ENCODE data around the gene FMO3.

FMO3 gene

DNA sequence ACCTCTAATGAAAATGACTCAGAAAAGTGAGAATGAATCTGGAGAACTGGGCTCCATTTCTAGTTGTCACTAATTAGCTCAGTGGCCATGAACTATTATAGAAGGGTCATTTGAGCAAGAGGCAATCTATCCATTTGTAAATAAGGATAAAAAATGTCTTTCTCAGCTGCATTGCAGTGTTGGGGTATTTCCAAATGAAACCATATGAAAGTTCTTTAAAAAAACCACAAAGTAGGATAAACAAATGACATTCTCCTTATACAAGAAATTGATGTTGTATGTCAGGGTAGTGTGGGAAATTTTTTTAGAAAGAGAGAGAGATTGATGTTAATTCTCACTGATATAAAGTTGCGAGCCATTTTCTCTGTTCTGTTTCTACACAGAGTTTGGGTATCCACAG is 26.0 kb downstream of the FMO3 start:
- no peak for DNase-seq (ENCODE audit: low spot score)

DNA sequence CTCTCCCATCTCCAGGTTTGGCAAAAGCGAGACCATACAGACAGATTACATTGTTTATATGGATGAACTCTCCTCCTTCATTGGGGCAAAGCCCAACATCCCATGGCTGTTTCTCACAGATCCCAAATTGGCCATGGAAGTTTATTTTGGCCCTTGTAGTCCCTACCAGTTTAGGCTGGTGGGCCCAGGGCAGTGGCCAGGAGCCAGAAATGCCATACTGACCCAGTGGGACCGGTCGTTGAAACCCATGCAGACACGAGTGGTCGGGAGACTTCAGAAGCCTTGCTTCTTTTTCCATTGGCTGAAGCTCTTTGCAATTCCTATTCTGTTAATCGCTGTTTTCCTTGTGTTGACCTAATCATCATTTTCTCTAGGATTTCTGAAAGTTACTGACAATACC is 26.4 kb downstream of the FMO3 start:
- DNase-seq (ENCODE audit: low spot score) = no peak

DNA sequence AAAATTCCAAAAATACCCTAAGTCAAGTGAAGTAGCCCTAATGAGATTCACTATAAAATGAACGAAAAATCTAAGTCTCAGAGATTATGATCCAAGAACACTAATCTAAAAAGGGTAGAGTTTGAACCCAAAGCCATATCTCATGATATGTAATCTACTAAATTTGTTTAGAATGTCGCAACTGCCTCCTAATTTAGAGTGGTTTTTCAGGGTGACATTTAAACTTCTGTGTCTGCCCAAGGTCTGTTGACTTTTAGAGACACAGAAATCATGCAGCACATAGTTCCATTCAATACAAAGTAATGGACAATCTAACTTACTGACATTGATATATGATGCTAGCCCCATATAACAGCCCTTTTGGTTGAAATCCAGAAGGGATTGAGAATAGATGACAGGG is 28.9 kb downstream of the FMO3 start:
- DNase-seq (ENCODE audit: low spot score) = no peak

DNA sequence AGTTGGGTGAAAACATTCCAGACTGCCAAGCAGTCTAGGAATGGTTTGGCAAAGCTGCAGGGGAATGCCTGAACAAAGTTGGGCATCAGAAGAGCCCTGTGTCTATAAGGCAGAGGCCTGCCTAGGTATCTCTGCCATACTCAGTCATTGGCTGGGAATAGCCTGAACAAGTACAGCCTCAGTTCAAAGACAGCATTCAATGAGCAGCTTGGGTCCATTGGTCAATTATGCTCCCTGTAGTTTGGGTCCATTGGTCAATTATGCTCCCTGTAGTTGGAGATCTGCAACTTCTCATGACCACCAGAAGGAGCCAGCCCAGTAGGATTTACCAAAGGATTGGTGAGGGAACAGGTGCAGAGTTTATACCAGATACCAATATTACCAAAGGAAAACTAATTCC is 31.6 kb downstream of the FMO3 start:
- DNase-seq (ENCODE audit: low spot score) = no peak

DNA sequence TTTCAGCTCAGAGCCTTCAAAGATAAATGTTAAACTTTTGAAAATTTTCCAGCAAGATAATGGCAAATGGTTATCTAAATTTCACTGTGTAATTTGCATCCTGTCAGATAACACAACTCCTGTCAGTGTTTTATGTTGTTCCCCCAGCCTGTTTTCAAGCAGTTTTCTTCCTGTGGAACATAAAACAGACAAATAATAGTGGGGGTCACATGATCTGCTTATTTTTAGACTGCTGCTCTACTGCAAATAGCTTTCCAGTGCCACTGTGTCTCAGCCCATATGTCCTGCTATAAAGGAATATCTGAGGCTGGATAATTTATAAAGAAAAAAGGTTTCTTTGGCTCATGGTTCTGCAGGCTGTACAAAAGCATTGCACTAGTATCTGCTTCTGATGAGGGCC is 32.2 kb downstream of the FMO3 start:
- no peak for DNase-seq (ENCODE audit: low spot score)

DNA sequence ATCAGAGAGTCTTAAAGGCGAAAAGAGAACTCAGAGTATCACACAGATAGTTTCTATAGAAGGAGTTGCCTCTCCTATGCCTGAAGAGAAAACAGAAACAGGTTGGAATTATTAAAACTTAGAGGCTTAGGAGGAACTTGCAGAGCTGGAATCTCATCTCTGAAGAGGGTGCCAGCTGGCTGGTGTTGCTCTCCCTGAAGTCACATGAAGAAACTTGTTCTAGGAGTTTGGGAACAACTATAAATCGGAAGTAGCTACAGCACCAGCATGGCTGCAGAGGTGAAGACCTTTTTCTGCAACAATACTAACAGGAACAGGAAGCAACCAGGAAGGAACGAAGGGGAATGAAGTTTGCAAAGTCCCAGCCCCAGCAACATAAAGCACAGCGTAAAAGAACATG is 35.8 kb downstream of the FMO3 start:
- DNase-seq (ENCODE audit: low spot score) = no peak

DNA sequence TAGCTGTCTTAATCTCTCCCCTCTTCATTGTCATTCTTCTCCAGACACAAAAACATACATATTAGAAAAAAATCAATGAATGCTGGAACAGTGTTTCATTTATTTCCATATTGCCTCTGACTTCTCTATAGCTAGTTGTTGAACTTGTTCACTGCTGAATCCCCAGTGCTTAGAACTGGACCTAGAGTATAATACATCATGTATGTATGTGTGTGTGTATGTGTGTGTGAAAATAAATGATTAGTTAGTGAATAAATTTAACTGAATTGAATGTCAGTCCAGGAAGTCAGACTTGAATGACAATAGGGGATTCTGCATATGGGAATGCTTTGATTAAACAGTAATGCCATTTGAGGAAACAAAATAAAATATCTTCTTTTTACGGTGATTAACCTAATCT is 36.4 kb downstream of the FMO3 start:
- no peak for DNase-seq (ENCODE audit: low spot score)

DNA sequence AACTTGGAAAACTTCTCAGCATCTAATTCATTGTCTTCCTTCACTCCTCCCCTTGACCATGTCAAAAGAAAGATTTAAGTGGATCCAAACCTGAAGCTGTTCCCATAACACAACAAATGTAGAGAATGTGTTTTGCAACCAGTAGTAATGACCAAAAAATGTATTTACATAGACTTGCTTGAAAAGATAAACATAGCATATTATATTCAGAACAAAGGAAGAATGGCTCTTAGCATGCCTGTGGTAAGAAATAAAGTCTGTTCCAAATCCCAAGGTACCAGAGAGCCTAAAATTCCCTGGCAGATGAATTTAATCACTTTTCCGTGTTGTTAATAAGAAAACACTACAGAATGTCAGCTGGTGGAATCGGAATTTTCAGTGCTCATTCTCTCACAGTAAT is 36.8 kb downstream of the FMO3 start:
- no peak for DNase-seq (ENCODE audit: low spot score)

DNA sequence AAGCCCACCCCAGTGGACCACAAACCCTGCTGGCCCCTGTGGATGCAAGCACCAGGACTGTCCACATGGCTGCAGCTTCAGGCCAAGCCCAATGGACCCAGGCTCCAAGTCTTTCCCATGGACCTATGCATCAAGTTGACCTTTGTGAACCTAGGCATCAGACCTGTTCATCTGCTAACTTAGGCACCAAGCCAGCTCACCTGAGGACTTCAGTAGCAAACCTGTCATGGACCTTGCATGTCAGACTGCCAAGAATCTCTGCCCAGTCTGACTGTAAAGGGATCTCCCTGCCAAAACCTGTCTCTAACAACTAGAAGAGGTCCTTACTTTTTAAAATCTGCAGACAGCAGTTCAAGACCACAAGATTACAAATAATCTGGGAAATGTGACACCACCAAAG is 37.8 kb downstream of the FMO3 start:
- DNase-seq (ENCODE audit: low spot score) = no peak

DNA sequence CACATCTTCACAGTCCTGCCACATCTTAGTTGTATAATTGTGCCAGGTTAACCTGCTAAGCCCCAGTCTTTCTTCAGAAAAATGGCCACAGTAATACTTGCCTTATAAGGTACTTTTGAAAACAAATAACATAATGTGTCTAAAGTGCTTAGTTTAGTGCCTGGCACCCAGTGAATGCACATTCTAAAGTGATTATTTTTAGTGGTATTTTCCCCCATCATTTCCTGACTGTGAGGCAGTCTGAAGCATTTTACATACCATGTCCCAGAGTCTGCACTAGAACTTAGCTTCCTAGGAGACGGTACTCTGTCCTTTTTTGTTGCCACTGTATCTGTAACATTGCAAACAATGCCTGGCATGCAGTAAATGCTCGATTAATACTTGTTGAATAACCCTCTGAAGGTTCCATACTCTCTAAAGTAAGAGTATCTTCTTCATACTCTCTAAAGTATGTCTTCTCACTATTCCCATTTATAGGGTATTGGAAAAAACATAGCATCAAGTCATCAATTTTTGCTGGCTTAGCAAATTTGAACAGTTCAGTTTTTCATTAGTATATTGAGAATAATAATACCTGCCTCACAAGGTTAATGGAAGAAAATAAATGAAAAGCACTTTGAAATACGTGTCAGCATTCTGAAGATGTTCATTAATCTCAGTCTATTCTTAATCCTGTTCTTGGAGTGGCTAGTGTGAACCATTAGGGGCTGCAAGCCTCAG is 43.7 kb downstream of the FMO3 start:
- DNase-seq (ENCODE audit: low spot score) = no peak

DNA sequence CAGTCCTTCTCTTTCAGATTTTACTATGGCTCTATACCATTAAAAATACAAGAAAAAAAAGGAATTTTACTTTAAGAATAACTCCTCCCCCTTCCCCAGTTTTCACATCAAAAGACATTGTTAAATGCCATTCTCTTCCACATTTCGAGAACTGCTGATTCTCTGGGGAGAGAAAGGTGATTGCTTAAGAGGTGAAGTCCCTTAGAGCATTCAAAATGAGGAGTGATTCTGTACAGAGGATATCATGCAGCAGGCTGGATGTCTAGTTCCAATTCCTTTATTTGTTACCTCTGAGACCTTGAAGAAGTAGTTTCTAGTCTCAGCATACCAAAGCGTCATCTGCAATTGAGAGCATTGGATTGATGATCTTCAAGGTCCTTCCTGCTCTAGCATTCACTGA is 46.9 kb downstream of the FMO3 start:
- DNase-seq (ENCODE audit: low spot score) = no peak

DNA sequence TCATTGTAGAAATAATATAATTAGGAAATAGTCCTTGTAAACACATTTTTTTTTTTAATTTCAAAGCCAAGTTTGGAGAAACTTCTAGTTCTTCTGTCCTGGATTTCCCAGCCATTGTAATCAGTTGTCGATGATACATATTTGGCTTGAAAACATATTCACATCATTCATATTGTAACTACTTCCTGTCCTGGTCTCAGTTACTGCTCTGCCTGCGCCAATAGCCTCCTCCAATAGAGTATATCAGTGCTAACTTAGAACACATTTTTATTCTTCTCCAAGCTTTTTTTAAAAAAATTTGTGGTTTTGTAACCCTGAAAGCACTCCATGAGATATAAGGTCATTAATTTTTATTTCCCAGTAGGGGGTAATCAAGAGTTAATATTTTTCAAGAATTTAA is 48.3 kb downstream of the FMO3 start:
- no peak for DNase-seq (ENCODE audit: low spot score)

DNA sequence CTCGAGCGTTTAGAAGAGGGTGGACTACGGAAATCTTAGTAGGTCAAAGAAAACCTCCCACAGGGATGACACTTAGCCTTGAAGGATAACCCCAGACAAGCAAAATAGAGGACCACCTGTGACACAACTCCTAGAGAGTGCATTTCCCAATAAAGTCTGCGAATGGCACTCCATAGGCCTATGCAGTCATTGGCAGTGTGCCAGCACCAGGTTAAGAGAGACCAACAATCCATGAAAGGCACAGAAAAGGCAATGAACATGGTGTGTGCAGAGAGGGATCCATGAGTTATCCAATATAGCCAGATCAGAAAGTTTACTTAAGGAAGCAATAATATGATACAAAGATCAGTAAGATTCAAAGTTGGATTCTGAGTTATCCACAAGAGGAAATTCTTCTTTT is 49.2 kb downstream of the FMO3 start:
- no peak for DNase-seq (ENCODE audit: low spot score)

DNA sequence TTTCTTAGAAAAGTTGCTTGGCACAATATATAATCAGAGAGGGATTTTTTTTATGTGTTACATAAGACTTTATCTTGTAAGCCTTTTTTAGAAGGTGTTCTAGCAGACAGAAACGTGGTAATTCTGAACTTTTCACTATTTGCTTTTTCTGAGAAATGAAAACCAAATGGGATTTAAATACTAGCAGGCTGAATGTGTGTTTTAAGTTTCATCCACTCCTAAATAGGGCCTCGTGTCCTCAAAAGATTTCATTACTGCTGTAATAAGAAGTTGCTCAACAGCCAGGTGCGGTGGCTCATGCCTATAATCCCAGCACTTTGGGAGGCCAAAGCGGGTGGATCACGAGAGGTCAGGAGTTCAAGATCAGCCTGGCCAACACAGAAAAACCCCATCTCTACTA is 49.7 kb downstream of the FMO3 start:
- no peak for DNase-seq (ENCODE audit: low spot score)

DNA sequence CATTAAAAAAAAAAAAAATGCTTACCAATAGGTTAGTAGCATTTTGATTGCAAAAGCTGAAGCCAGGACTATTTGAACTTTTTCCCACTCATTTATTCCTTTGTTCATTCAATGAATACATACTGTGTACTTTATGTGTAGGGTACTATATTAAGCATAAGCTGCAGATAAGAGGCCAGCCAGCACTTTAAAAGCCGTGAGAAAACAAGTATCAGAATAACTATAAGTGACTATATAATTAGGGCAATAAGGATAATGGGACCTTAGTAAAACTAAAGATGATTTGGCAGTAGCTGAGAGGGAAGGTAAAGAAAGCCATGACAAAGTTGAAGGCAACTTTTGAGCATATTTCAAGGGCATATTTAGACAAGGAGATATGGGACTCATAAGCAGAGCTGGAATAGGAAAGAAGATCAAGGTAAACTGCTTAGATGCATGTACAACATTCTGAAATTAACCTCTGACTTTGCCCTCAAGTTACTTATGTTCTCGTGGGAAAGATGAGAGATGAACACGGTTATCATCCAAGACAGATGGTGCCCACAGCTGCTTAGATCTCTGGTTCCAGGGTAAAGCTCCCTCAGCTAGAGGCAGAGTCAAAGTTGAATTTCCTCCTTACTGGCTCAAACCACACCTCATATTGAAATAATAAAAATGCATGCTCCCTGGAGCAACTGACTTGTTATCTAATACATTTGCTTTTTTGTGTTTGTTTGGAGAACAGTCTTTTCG is 50.4 kb downstream of the FMO3 start:
- no peak for DNase-seq (ENCODE audit: low spot score)

DNA sequence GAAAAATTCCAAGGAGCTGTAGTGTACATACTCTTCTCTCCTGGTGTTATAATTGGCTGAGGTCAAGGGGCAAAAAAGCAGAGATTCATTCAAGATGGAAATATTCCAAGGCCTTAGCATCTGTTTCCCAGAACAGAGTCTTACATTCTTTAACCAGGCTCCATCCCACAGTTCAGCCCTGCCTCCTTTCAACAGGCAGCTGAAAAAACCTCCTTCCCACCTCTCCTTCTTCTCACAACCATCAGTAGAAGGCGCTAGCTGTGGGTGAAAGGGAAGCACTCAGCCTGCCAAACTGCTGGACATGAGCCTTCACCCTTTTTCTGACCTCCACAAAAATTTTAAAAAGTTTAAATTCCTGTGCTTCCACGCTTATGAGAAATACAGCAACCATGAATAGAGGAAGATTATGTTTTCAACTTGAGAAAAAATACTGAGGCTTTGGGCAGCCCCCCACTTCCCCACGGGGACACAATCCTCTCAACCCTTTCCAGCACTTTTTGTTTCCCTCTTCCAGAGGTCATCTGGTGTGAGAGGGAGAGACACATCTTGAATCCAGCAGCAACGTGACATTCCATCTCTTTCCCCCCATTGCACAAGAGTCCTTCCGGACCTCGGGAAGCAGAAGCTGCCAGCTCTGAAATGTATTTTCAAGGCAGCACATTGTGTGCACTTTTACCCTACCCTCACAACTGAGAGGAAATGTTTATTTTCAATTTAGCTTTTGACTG is 51.1 kb downstream of the FMO3 start:
- DNase-seq (ENCODE audit: low spot score) = no peak

DNA sequence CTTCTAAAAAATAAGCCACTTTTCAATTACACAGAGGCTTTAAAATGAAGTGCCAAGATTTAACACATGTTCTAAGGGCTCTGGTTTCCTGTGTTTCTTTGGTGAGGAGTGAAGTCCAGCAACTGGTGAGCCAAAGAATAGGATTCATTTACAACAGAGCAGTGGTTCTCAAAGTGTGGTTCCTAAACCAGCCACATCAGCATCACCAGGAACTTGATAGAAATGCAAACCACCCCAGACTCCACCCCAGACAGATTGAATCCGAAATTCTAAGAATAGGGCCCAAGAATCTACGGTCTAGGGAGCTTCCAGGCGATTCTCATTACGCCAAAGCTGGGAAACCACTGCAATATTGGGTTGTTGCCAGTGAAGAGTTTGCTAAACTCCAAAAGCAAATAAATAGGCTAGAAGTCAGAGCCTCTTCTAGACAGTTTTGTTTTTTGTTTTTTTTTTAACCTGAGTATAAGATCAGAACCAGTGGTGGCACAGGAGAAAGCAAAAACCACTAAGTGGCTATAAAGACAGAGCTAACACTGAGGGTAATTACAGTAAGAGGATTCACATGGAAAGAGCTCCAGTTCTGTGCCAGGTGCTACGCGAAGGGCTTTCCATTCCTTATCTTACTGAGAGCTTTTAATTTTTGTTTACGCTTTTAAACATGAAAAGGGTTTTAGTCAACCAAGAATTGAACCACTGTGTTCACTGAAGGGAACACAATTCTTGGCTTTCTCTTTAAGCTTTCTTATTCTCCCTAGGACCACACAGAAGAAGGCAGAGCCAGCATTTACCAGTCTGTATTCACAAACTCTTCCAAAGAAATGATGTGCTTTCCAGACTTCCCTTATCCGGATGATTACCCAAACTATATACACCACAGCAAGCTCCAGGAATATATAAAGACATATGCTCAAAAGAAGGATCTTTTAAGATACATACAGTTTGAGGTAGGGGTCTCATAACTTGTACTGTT is 52.0 kb downstream of the FMO3 start:
- DNase-seq (ENCODE audit: low spot score) = no peak

DNA sequence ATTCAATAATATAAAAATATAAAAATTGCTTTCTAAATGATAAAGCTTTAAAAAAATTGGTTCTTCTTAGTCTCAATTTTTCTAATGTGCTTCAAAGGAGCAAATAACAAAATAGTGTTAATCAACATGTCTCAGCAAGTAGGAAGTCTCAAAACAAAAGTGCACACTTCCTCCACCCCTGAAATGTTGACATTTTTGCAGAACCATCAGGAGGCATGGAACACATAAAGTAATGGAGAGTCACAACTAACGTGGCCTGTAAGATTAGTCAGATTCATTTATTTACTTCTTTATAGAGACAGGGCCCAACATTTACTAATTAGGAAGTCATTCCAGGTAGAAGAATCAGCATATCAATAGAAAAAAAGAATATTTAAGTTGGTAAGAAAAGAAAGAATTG is 59.5 kb downstream of the FMO3 start:
- no peak for DNase-seq (ENCODE audit: low spot score)

DNA sequence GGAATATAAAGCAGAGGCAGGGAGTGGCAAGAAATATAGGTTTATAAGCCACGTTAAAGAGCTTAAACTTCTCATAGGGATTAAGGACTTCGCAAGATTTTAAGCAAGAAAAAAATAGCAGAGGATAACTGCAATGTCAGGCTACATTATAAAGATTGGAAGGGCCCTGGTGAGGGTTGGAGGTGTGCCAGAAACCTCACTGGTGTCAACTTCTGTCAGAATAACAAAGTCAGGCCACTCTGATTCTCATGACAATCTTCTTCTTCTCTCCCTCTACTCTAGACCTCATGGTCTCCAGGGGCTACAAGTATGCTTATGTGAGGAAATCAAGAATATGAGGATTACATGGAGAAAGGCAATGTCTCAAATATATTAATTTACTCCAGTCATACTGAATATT is 61.8 kb downstream of the FMO3 start:
- no peak for DNase-seq (ENCODE audit: low spot score)

DNA sequence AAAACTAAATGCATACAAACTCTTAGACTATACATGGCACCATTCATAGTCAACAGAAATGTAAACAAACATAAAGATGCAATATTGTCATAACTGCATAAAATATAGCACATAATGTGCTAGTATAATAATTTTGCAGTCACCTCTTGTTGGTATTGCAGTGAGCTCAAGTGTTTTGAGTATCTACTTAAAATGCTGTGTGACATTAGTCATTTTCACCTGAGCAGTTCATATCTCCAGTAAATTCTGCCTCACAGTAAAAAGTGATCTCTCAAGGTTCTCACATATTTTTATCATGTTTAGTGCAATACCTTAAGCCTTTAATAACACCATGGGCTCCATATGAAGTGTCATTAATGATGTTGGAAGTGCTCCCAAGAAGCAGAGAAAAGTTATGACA is 64.8 kb downstream of the FMO3 start:
- no peak for DNase-seq (ENCODE audit: low spot score)

DNA sequence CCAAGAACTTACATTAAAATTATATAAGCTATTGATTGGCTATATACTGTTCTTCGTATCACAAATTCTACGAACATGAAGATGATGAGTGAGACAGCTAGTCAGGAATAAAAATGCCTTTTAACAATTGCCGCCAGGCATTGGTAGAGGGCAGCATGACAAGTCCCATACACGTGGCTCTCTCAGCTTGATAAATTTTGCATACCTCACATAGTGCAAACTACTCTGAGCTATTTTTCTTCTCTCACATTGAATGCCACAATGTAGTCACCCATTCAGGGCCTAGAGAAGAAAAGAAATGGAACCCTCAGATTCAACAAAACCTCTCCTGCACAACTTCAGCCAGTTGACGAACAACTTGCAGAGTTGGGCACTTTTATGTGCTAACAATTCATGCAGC is 67.4 kb downstream of the FMO3 start:
- no peak for DNase-seq (ENCODE audit: low spot score)

DNA sequence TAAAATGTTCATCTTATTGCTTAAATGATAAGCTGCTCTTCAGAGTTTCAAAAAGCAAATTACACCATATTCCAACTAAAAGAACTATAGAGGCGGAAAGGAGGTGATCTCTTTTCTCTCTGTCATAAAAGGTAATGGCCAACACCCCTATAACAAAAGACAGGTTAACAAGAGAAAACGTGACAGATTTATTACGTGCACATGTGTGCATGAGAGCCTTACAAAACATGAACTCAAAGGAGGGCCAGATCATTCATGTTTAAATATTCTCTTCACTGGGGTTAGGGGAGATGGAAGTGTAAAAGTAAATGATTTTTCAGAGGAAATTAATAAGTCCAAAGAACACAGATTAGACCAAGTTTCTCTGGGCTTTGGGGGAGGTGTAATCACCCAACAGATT is 67.8 kb downstream of the FMO3 start:
- no peak for DNase-seq (ENCODE audit: low spot score)
